ENCODE measurements around the gene ITLN1. TPM values are rescaled to one million over a fixed set of nuclear protein-coding genes. Genes with fewer than 3 reads are reported as not detected.

The ITLN1 gene
- total and polyA plus RNA-seq, 2 donors (not counting 3 experiments of a cell fraction or from before 2014, with no cell fraction given) = 0.12 TPM; not detected in 1

- ChIA-PET POLR2A (no interaction called here), CTCF (interaction anchor here (0.6 kb wide), 1 partner anchor 135 kb away, joined by 5 read pairs; no protein-coding TSS in a partner anchor)
- no TSS peak for BruUV-seq (replicated peaks)
- H3K9me3 ChIP-seq (replicated peaks; ENCODE audit: control insufficient read depth, insufficient read depth, low read length) = no peaks in the 10 kb centered on the region
- no peak overlapping the region for H3K4me2 ChIP-seq (ENCODE audit: insufficient read depth, low read length)
- no peaks in the 10 kb centered on the region for H3K27me3 ChIP-seq (ENCODE audit: control insufficient read depth in 2 of 2, insufficient read depth in 2 of 2, low read length in 2 of 2)
- no peak overlapping the region for H2AFZ ChIP-seq (ENCODE audit: low read depth, low read length)
- no peak overlapping the region for H3K27ac ChIP-seq (ENCODE audit: insufficient read depth, low read depth, low read length)
- H3K79me2 ChIP-seq (ENCODE audit: control insufficient read depth, insufficient read depth, low read length) = no peaks in the 10 kb centered on the region
- no peak overlapping the region for H3K9ac ChIP-seq (replicated peaks; ENCODE audit: extremely low read depth, insufficient read depth, low read length)
- H3K36me3 ChIP-seq (ENCODE audit: control insufficient read depth in 2 of 2, extremely low read depth in 1 of 2, insufficient read depth in 2 of 2, low read length in 2 of 2) = no peaks in the 10 kb centered on the region
- TF ChIP-seq POLR2A (IDR thresholded peaks at IDR 0.05; ENCODE audit: low read depth, low read length) (no peak), POLR2AphosphoS5 (IDR thresholded peaks at IDR 0.05; ENCODE audit: insufficient read depth, low read depth, low read length) (no peak), GATA2 (IDR thresholded peaks at IDR 0.05; ENCODE audit: insufficient read depth, insufficient read length, low read depth, low read length) (no peak)
- no peaks in the 10 kb centered on the region for H3K4me1 ChIP-seq (ENCODE audit: control insufficient read depth, extremely low read depth, insufficient read depth, low read length)
- H3K9me1 ChIP-seq (replicated peaks; ENCODE audit: control insufficient read depth, extremely low read depth, insufficient read depth, low read length) = no peaks in the 10 kb centered on the region
- intact Hi-C loops (cut with micrococcal nuclease) (no loop called here), dilution Hi-C loops (cut with MboI; ENCODE audit: extremely low pct_ligation_motif_present, low sequenced_read_pairs) (no loop called here)
- FAIRE-seq (no peak), DNase-seq (ENCODE audit: low read depth, low spot score) (no peak)
- H4K20me1 ChIP-seq (replicated peaks; ENCODE audit: control insufficient read depth, extremely low read depth, insufficient read depth, low read length) = no peaks in the 10 kb centered on the region
- no peak overlapping the region for H3K4me3 ChIP-seq (replicated peaks in 1 of 3; ENCODE audit: insufficient read depth in 1 of 3, low read depth in 1 of 3, low read length in 3 of 3)
These were observed 29.6 kb downstream of the ITLN1 start for GRCh38 chr1:160855181-160855981.

- no peak for DNase-seq (ENCODE audit: low read depth, low spot score)
- Histone ChIP-seq H3K36me3 (ENCODE audit: control insufficient read depth in 2 of 2, extremely low read depth in 1 of 2, insufficient read depth in 2 of 2, low read length in 2 of 2) (no peaks in the 10 kb centered on the region), H3K4me2 (ENCODE audit: insufficient read depth, low read length) (no peak overlapping the region), H4K20me1 (replicated peaks; ENCODE audit: control insufficient read depth, extremely low read depth, insufficient read depth, low read length) (no peaks in the 10 kb centered on the region), H3K27ac (ENCODE audit: insufficient read depth, low read depth, low read length) (no peak overlapping the region), H3K27me3 (ENCODE audit: control insufficient read depth in 2 of 2, insufficient read depth in 2 of 2, low read length in 2 of 2) (no peaks in the 10 kb centered on the region), H3K4me3 (replicated peaks in 1 of 3; ENCODE audit: insufficient read depth in 1 of 3, low read depth in 1 of 3, low read length in 3 of 3) (no peak overlapping the region), H3K9me3 (replicated peaks; ENCODE audit: control insufficient read depth, insufficient read depth, low read length) (no peaks in the 10 kb centered on the region), H3K9me1 (replicated peaks; ENCODE audit: control insufficient read depth, extremely low read depth, insufficient read depth, low read length) (no peaks in the 10 kb centered on the region), H3K4me1 (ENCODE audit: control insufficient read depth, extremely low read depth, insufficient read depth, low read length) (no peaks in the 10 kb centered on the region), H3K79me2 (ENCODE audit: control insufficient read depth, insufficient read depth, low read length) (no peaks in the 10 kb centered on the region), H3K9ac (replicated peaks; ENCODE audit: extremely low read depth, insufficient read depth, low read length) (no peak overlapping the region), H2AFZ (ENCODE audit: low read depth, low read length) (no peak overlapping the region)
- dilution Hi-C loops (cut with MboI; ENCODE audit: extremely low pct_ligation_motif_present, low sequenced_read_pairs) = no loop called here
- TF ChIP-seq POLR2AphosphoS5 (IDR thresholded peaks at IDR 0.05; ENCODE audit: insufficient read depth, low read depth, low read length) (no peak), JUN (IDR thresholded peaks at IDR 0.05; ENCODE audit: borderline replicate concordance, insufficient read depth, insufficient read length, low read depth) (no peak), FOS (IDR thresholded peaks at IDR 0.05; ENCODE audit: borderline replicate concordance, insufficient read depth, low read length) (no peak), POLR2A (IDR thresholded peaks at IDR 0.05; ENCODE audit: low read depth, low read length) (no peak), MAX (IDR thresholded peaks at IDR 0.05; ENCODE audit: insufficient read depth, insufficient read length) (no peak), GATA2 (IDR thresholded peaks at IDR 0.05; ENCODE audit: insufficient read depth, insufficient read length, low read depth, low read length) (no peak), EZH2 (IDR thresholded peaks at IDR 0.05; ENCODE audit: borderline replicate concordance, low read depth, low read length, severe bottlenecking) (no peak), CTCF (IDR thresholded peaks at IDR 0.05; ENCODE audit: extremely low read depth in 1 of 2, insufficient read depth in 1 of 2, low read depth in 1 of 2, low read length in 2 of 2) (no peak), MYC (IDR thresholded peaks at IDR 0.05; ENCODE audit: low read depth, low read length) (no peak)
- FAIRE-seq = no peak
- no TSS peak for BruUV-seq (replicated peaks)
- POLR2A ChIA-PET = no interaction called here
- CTCF ChIA-PET = interaction anchor here (0.7 to 0.9 kb wide), 3 partner anchors 19 to 59 kb away, joined by 3 to 4 read pairs (median 3); no protein-coding TSS in a partner anchor
- intact Hi-C loops (cut with micrococcal nuclease) = no loop called here
These were observed 31.2 kb downstream of the ITLN1 start for GRCh38 chr1:160853754-160854153.
